ENCODE measurements around the gene RIMBP2.
"Not testable (repeated sequence)": the region's sequence is repeated elsewhere in the genome, so short reads cannot be mapped to it uniquely, and the experiment has no call there.

Gene RIMBP2

DNA sequence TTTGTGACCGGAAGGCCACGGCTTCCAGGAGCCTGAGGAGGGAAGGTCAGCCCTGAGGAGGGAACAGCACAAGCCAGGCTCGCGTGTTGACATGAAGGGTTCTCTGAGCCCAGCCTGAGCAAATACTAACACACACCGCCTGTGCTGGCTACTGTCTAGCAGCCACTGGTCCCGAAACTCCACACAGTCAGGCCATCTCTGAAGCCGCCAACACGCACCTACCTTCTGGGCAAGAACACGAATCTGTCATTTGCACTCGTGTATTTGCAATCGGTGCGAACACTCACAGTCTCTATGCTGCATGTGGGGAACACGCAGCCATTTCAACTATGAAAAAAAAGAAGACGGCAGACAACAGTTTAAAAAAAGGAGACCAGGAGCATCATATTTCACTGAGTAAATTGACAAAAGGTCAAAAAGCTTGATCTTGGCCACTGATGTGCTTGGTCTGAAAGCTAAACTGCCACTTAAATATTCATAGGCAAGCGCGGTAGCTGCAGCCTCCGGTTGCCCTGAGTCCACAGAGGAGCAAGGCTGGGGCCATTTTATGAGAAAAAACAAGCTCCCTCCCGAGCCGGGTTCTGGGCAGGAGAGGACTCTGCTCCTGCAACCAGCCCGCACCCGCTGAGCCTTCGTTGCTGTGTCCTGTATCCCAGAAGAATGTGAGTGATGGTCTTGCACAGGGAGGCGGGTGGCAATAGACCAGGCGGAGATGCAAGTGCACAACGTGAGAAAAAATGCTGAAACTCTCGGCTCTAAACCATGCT, 57.8 kb downstream of the RIMBP2 start:
- DNase-seq (ENCODE audit: low read depth in 2 of 2), result no peak

GRCh38 chr12:130656411-130656810, 59.7 kb downstream of the RIMBP2 start:
- no peak for DNase-seq (ENCODE audit: low read depth in 2 of 2)

DNA sequence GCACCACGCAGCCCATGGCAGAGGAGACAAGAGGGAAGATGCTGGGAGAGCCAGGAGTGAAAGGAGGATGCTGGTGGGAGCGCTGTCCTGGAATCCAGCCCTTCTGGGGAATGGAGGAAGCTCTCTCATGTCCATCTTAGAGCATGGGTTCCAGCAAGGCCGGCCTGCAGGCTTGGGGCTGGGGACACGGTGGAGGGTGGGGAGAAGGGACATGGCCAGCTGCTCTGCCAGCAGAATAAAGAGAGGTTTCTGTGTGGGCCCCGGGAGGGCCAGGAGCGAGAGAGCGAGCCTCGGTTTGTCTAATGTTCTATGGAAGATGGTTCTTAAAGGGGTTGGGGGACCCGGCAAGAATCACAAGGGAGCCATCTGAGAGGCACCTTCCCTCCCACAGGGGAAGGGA, 60.2 kb downstream of the RIMBP2 start:
- DNase-seq (ENCODE audit: low read depth in 2 of 2), result no peak

GRCh38 chr12:130655010-130655409, 61.1 kb downstream of the RIMBP2 start:
- DNase-seq (ENCODE audit: low read depth in 2 of 2), result no peak

- no peak for DNase-seq (ENCODE audit: low read depth in 2 of 2)
Measured at GRCh38 chr12:130651188-130651959, 64.7 kb downstream of the RIMBP2 start.

- DNase-seq (ENCODE audit: low read depth in 2 of 2), result no peak
Measured at GRCh38 chr12:130650131-130650530, 66.0 kb downstream of the RIMBP2 start.

DNA sequence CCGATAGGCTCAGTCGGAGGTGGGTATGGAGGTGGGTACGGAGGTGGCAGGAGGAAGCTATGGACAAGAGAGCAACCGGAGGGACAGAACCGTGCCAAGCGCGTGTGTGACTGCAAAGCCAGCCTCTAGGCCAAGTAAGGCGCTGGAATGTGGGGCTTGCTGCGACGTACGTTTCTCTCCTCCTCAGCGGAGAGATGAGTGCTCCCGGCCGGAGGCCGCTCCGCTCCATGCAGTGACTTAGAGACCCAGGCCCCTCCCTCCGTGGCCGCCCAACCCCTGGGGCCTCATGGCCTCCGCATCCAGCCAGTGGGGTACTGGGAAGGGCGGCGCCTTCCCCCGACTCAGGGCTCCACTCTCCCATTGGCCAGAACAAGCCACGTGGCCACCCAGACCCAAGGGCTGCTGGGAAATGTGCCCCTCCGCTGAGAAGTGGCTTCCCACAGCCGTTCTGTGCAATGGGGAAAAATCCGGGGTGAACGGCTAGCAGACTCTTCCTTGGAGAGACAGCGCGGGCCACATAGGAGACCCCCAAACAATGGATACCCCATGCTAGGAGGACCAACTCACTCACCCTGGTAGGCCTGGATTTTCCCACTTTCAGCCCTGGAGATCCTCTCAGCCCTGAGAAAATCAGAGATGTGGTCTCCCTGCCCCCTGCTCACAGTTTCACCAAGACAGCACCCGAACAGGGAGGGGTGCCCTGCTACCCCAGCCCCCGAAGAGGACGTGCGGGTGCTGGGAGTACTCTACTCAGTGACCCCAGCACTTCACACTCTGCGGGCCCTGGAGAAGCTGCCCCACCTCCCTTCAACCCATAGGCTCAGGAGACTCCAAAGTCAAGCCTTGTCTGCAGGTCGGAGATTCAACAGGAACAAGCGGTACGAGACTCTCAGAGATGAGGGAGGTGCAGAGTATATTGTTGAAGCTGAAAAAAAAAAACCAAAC, 66.7 kb downstream of the RIMBP2 start:
- DNase-seq (ENCODE audit: low read depth in 2 of 2), result no peak

DNA sequence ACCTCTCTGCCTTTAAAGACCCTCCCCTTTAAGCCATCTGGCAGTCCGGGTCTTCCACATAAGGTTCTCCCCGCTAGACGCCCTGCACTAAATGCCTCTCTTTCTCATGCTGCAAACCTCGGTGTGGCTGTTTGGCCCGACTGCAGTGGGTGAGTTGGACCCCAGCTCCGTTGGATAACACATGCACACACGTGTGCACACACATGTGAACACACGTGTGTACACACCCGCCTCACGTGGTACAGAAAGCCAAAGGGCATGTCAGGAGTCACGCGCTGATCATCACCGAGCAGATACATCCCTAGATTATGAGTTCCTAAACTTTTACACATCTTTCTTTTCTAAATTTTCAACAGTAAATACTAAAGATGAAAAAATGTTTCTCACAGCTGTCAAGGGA, 68.3 kb downstream of the RIMBP2 start:
- no peak for DNase-seq (ENCODE audit: low read depth in 2 of 2)

DNA sequence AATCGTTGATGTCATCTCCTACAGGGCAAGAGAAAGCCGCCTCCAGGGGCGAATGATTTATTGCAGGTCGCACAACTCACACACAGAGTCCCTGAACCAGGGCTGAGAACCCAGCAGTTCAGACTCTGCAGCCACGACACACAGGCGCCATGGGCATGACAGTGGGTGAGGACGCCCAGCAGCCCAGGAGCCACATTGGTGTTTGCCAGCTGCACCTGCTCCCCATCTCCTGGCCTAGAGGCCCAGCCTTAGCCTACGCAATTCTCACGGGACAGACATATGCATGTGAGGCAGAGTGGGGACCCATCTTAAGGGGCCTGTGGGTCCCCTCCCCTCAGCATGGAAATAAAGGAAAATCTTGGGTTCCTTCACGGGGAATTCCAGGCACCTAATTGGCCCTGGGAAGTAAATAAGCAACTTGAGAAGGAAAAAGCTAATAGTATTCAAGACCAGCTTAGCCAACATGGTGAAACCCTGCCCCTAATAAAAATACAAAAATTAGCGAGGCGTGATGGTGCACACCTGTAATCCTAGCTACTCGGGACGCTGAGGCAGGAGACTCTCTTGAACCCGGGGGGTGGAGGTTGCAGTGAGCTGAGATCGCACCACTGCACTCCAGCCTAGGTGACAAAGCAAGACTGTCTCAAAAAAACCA, 69.3 kb downstream of the RIMBP2 start:
- no peak for DNase-seq (ENCODE audit: low read depth in 2 of 2)

GRCh38 chr12:130646191-130646590, 69.9 kb downstream of the RIMBP2 start:
- not testable (repeated sequence) for DNase-seq (ENCODE audit: low read depth in 2 of 2)

DNA sequence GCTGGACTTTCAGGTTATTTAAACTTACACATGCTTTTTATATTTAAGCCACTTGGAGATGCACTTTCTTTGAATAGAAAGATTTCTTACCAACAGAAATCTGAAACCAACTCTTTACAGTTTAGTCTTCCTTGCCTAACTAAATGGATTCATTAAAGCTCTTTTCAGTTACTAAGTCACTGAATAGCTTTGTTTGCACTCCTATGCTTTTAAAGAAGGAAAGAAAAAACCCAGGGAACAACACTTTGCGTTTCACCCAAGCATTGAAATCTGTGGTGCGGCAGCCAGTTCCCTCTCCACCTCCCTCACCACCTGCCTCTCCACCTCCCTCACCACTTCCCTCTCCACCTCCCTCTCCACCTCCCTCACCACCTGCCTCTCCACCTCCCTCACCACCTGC, 70.3 kb downstream of the RIMBP2 start:
- no peak for DNase-seq (ENCODE audit: low read depth in 2 of 2)

- no peak for DNase-seq (ENCODE audit: low read depth in 2 of 2)
Measured at GRCh38 chr12:130644566-130644965, 71.5 kb downstream of the RIMBP2 start.

DNA sequence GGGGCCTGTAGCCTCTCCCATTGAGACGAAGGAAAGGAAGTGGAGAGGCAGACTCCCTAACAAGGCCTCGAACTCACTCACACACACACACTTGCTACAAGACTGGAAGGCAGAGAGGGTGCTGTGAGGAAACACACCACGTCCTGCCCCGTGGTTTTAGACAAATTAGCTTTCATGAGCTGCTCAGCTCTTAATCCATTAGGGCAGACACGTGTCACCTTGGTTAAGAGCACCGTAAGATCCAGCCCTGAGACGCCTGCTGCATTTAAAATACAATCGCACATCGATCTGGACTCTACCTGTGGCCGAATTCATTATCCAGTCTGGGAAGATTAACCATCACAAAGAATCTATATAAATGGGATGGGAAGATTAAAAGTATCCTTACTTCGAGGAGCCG, 72.0 kb downstream of the RIMBP2 start:
- DNase-seq (ENCODE audit: low read depth in 2 of 2), result no peak

DNA sequence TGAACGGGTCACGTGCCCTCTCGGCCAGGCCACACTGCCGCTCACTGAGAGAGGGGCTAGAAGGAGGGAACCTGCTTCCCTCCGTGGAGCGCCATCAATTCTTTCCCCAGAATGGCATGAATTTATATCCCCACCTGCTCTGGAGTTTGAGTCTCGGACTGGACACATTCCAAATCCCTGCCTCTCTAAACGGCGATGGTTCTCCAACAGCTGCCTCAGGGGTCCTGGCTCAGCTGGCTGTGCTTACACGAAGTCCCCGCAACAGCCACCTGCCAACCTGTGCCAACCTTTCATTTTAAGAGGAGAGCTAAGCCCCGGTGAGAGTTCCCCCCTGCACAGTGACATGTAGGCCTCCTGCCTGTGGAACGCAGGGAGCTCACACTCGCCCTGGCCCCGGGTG, 73.2 kb downstream of the RIMBP2 start:
- DNase-seq (ENCODE audit: low read depth in 2 of 2), result no peak

DNA sequence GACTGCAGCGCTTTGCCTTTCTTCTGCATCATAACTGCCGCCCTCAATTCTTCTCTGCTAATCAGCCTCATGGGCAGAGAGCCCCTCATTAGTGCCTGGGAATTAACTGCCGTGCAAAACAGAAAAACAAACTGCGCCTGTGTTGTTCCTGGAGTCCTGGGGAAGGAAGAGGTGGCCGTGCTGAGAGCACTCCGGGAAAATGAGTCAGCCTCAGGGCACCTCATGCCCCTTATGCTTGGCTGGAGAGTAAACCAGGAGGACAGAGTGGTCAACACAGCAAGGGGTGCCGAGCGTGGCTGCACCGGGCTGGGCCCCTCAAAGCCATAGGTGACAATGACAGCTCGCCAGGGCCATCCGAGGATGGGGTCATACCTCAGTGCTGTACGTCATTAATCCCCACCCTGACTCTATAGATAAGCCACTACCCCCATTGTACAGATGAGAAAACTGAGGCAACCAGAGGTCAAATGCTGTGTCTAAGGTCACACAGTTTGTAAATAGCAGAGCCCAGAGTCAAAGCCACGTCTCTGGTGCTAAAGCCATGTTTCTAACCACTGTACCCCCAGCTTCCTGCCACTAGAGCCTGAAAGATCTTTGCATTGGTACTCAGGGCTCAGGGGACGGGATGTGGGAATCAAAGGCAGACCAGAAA, 74.4 kb downstream of the RIMBP2 start:
- DNase-seq (ENCODE audit: low read depth in 2 of 2), result no peak

- no peak for DNase-seq (ENCODE audit: low read depth in 2 of 2)
Measured at GRCh38 chr12:130640901-130641300, 75.2 kb downstream of the RIMBP2 start.

DNA sequence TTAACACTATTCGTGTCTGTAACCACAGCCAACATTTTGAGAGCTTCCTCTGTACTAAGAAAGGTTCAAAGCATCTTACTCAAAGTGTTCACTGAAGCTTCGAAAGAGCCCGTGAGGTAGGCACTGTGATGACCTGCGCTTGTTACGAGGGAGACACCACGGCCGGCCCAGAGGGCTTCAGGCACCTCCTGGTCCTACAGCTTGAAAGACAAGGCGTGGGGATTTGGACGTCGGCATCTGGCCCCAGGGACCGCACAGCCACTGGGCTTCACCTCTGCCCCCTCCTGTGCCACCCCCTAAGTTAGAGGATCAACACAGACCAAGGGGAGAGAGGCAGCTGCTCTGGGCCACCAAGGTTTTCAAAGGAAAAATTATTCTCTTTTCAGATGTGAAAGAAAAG, 75.6 kb downstream of the RIMBP2 start:
- no peak for DNase-seq (ENCODE audit: low read depth in 2 of 2)

DNA sequence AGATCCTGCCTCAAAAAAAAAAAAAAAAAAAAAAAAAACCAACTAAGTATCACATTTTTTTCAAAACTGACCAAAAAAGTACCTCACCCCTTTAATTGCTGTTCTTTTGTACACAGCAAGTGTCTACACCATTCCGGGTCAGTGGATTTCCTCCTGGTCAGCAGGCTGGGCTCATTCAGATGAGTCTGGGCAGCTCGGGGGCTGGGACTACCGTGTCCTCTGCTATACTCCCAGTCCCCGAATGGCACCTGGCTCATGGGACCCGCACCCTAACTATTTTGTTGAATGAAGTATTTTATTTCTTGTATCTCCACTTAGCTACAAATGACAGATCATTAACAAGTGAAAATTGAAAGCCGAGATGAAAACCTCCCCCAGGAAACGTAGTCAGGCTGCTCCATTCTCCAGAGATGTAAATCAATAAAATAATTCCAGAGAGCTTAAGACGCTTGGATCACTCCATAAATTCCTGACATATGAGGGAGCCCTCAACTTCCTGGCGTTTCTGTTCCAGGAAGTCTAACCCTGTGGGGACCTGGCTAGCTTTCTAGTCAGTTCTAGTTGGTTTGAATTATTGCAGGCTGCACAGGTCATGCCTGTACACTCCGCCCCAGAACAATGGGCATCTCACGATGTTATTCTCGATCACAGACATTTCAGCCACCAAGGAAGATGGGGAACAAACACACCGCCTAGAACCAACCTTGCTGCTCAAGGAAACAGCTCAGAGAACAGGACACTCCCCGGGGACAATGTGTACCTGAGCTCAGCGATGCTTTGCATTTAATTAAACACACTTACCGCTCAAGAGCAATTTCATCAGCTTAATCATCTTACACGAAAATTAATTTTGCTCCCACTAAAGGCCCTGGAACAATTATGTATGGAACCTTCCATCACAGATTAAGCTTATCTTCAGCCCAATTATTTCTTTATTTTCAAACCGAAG, 76.3 kb downstream of the RIMBP2 start:
- no peak for DNase-seq (ENCODE audit: low read depth in 2 of 2)

DNA sequence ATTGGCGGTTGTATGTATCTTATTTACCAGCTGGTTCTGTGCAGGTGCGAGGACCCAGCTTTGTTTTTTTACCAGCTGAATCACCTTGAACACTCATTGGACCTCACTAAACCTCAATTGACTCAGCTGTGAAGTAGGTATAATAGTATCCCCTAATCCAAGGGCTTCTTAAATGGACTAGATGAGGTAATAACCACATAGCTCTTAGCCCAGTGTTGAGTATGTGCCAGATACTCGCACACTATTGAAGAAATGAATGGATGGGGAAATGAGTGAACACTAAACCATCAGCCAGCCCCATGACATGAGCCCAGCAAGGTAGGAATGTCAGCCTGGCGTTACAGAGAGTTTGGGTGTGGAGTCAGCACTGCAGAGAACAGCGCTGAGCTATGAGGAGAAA, 79.7 kb downstream of the RIMBP2 start:
- no peak for DNase-seq (ENCODE audit: low read depth in 2 of 2)

DNA sequence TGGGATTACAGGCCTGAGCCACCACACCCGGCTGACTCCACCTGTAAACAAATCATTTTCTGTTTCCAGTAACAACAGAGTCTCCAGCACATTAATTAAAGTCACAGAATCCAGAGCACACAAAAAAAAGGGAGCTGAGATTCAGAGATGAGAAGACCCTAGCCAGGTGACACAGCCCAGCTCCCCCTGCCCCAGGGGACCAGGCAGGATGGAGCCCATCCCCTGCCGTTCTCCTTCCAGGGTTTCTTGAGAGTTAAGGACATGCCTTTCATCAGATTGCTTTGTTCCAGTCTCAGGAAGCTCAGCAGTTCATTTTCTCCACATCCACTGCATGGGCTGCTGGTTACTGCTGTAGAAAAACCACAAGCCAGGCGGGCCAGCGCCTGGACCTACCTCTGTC, 81.2 kb downstream of the RIMBP2 start:
- no peak for DNase-seq (ENCODE audit: low read depth in 2 of 2)

Data from stimulated activated CD4-positive, alpha-beta T cell treated with anti-CD3 and anti-CD28 coated beads, Interleukin-15, amount 100 ng/mL, for 48 hours (primary cell).